ENCODE measurements around the gene ASTN2.

The ASTN2 gene

GRCh38 chr9:116488373-116488772 lies 926.5 kb downstream of the ASTN2 start:
- no peak for DNase-seq (ENCODE audit: low read depth in 2 of 2)

GRCh38 chr9:116484492-116485061 lies 930.3 kb downstream of the ASTN2 start:
- DNase-seq (ENCODE audit: low read depth in 2 of 2), result no peak

- no peak for DNase-seq (ENCODE audit: low read depth in 2 of 2)
These were observed 931.0 kb downstream of the ASTN2 start for GRCh38 chr9:116483622-116484491.

GRCh38 chr9:116482740-116483139 lies 932.1 kb downstream of the ASTN2 start:
- DNase-seq (ENCODE audit: low read depth in 2 of 2), result no peak

- no peak for DNase-seq (ENCODE audit: low read depth in 2 of 2)
These were observed 934.2 kb downstream of the ASTN2 start for GRCh38 chr9:116480700-116481099.

GRCh38 chr9:116479967-116480366 lies 934.9 kb downstream of the ASTN2 start:
- DNase-seq (ENCODE audit: low read depth in 2 of 2), result no peak

- DNase-seq (ENCODE audit: low read depth in 2 of 2), result no peak
These were observed 935.8 kb downstream of the ASTN2 start for GRCh38 chr9:116479056-116479544.

GRCh38 chr9:116477584-116478141 lies 937.2 kb downstream of the ASTN2 start:
- no peak for DNase-seq (ENCODE audit: low read depth in 2 of 2)

- DNase-seq (ENCODE audit: low read depth in 2 of 2), result no peak
These were observed 937.9 kb downstream of the ASTN2 start for GRCh38 chr9:116476935-116477381.

- no peak for DNase-seq (ENCODE audit: low read depth in 2 of 2)
These were observed 938.9 kb downstream of the ASTN2 start for GRCh38 chr9:116476002-116476401.

GRCh38 chr9:116475201-116475600 lies 939.7 kb downstream of the ASTN2 start:
- DNase-seq (ENCODE audit: low read depth in 2 of 2), result no peak

GRCh38 chr9:116471944-116472506 lies 942.8 kb downstream of the ASTN2 start:
- DNase-seq (ENCODE audit: low read depth in 2 of 2), result no peak

GRCh38 chr9:116471093-116471906 lies 943.6 kb downstream of the ASTN2 start:
- no peak for DNase-seq (ENCODE audit: low read depth in 2 of 2)

- no peak for DNase-seq (ENCODE audit: low read depth in 2 of 2)
These were observed 945.9 kb downstream of the ASTN2 start for GRCh38 chr9:116468793-116469527.

GRCh38 chr9:116468369-116468768 lies 946.5 kb downstream of the ASTN2 start:
- no peak for DNase-seq (ENCODE audit: low read depth in 2 of 2)

- no peak for DNase-seq (ENCODE audit: low read depth in 2 of 2)
These were observed 947.0 kb downstream of the ASTN2 start for GRCh38 chr9:116467740-116468351.

GRCh38 chr9:116466271-116467235 lies 948.3 kb downstream of the ASTN2 start:
- DNase-seq (ENCODE audit: low read depth in 2 of 2), result no peak

- no peak for DNase-seq (ENCODE audit: low read depth in 2 of 2)
These were observed 949.1 kb downstream of the ASTN2 start for GRCh38 chr9:116465576-116466270.

All from stimulated activated CD4-positive, alpha-beta T cell treated with anti-CD3 and anti-CD28 coated beads, Interleukin-1b, Interleukin-23, amount 100 ng/mL, for 4 hours (primary cell).